ENCODE results near the gene FHL2. TPM values are rescaled to one million over a fixed set of nuclear protein-coding genes. Genes with fewer than 3 reads are reported as not detected.

Gene FHL2
- total and polyA plus RNA-seq, 2 of the 13 experiments (the other 11 are each of a cell fraction or from before 2014, with no cell fraction given): 1.9 to 74.8 TPM

DNA sequence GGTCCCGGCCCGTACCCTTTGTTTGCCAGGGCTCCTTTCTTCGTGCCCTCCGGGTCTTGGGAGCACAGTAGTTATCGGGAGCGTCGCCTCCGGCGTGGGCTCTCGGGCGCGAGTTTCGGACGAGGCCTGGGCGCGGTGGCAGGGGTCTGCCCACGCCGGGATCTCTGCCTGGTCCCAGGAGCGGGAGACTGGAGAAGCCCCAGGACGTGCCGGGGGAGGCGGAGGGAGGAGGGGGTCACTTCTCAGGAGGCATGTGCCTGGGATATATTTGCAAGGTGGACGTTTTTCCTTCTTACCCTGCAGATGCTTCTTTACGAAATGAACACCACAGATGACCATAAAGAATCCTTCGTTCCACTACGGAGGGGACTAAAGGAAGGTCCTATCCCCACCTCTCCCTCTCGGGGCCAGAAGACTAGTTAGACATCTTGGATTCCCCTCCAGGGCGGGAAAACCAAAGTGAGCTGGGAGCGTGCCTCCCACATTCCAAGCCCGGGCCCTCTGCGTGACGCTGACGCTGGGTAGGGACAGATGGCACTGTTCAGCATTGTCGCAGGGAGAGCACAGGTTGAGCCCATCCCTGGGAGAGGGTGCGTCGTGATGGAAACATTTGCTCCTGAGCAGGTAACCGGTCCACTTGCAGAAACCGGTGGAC, 483 bp upstream of the FHL2 start (continued):
- TF ChIP-seq, protein P1, sequence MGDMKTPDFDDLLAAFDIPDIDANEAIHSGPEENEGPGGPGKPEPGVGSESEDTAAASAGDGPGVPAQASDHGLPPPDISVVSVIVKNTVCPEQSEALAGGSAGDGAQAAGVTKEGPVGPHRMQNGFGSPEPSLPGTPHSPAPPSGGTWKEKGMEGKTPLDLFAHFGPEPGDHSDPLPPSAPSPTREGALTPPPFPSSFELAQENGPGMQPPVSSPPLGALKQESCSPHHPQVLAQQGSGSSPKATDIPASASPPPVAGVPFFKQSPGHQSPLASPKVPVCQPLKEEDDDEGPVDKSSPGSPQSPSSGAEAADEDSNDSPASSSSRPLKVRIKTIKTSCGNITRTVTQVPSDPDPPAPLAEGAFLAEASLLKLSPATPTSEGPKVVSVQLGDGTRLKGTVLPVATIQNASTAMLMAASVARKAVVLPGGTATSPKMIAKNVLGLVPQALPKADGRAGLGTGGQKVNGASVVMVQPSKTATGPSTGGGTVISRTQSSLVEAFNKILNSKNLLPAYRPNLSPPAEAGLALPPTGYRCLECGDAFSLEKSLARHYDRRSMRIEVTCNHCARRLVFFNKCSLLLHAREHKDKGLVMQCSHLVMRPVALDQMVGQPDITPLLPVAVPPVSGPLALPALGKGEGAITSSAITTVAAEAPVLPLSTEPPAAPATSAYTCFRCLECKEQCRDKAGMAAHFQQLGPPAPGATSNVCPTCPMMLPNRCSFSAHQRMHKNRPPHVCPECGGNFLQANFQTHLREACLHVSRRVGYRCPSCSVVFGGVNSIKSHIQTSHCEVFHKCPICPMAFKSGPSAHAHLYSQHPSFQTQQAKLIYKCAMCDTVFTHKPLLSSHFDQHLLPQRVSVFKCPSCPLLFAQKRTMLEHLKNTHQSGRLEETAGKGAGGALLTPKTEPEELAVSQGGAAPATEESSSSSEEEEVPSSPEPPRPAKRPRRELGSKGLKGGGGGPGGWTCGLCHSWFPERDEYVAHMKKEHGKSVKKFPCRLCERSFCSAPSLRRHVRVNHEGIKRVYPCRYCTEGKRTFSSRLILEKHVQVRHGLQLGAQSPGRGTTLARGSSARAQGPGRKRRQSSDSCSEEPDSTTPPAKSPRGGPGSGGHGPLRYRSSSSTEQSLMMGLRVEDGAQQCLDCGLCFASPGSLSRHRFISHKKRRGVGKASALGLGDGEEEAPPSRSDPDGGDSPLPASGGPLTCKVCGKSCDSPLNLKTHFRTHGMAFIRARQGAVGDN (CRISPR knock-in tag; IDR thresholded peaks at IDR 0.05): peak; percentile 32
- TF ChIP-seq MAFF (IDR thresholded peaks at IDR 0.05; ENCODE audit: low read depth, low read length) (peak; percentile 72), RNF2 (conservative IDR thresholded peaks at IDR 0.05; ENCODE audit: low read depth) (0 out of 2 replicates have a peak, but pooled peaks have one; percentile 2), REL (CRISPR knock-in tag; conservative IDR thresholded peaks at IDR 0.05) (peak; percentile 57; the same call in 1 of the 2 replicates), HOXA7 (CRISPR knock-in tag; IDR thresholded peaks at IDR 0.05) (0 out of 2 replicates have a peak, but pooled peaks have one; percentile 25), ZNF563 (CRISPR knock-in tag; IDR thresholded peaks at IDR 0.05) (peak; percentile 47; the same call in 1 of the 2 replicates), ZBTB38 (CRISPR knock-in tag; IDR thresholded peaks at IDR 0.05) (peak; percentile 38; the same call in 1 of the 2 replicates), JUN (CRISPR knock-in tag; IDR thresholded peaks at IDR 0.05) (0 out of 2 replicates have a peak, but pooled peaks have one; percentile 46)
- TF ChIP-seq, protein P2, sequence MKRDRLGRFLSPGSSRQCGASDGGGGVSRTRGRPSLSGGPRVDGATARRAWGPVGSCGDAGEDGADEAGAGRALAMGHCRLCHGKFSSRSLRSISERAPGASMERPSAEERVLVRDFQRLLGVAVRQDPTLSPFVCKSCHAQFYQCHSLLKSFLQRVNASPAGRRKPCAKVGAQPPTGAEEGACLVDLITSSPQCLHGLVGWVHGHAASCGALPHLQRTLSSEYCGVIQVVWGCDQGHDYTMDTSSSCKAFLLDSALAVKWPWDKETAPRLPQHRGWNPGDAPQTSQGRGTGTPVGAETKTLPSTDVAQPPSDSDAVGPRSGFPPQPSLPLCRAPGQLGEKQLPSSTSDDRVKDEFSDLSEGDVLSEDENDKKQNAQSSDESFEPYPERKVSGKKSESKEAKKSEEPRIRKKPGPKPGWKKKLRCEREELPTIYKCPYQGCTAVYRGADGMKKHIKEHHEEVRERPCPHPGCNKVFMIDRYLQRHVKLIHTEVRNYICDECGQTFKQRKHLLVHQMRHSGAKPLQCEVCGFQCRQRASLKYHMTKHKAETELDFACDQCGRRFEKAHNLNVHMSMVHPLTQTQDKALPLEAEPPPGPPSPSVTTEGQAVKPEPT (CRISPR knock-in tag; IDR thresholded peaks at IDR 0.05; ENCODE audit: low read depth): peak; percentile 83
- TF ChIP-seq, protein P3, sequence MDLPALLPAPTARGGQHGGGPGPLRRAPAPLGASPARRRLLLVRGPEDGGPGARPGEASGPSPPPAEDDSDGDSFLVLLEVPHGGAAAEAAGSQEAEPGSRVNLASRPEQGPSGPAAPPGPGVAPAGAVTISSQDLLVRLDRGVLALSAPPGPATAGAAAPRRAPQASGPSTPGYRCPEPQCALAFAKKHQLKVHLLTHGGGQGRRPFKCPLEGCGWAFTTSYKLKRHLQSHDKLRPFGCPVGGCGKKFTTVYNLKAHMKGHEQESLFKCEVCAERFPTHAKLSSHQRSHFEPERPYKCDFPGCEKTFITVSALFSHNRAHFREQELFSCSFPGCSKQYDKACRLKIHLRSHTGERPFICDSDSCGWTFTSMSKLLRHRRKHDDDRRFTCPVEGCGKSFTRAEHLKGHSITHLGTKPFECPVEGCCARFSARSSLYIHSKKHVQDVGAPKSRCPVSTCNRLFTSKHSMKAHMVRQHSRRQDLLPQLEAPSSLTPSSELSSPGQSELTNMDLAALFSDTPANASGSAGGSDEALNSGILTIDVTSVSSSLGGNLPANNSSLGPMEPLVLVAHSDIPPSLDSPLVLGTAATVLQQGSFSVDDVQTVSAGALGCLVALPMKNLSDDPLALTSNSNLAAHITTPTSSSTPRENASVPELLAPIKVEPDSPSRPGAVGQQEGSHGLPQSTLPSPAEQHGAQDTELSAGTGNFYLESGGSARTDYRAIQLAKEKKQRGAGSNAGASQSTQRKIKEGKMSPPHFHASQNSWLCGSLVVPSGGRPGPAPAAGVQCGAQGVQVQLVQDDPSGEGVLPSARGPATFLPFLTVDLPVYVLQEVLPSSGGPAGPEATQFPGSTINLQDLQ (CRISPR knock-in tag; IDR thresholded peaks at IDR 0.05): 0 out of 2 replicates have a peak, but pooled peaks have one; percentile 34
- TF ChIP-seq, protein P4, sequence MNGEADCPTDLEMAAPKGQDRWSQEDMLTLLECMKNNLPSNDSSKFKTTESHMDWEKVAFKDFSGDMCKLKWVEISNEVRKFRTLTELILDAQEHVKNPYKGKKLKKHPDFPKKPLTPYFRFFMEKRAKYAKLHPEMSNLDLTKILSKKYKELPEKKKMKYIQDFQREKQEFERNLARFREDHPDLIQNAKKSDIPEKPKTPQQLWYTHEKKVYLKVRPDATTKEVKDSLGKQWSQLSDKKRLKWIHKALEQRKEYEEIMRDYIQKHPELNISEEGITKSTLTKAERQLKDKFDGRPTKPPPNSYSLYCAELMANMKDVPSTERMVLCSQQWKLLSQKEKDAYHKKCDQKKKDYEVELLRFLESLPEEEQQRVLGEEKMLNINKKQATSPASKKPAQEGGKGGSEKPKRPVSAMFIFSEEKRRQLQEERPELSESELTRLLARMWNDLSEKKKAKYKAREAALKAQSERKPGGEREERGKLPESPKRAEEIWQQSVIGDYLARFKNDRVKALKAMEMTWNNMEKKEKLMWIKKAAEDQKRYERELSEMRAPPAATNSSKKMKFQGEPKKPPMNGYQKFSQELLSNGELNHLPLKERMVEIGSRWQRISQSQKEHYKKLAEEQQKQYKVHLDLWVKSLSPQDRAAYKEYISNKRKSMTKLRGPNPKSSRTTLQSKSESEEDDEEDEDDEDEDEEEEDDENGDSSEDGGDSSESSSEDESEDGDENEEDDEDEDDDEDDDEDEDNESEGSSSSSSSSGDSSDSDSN (CRISPR knock-in tag; IDR thresholded peaks at IDR 0.05): no peak
- TF ChIP-seq, protein P5, sequence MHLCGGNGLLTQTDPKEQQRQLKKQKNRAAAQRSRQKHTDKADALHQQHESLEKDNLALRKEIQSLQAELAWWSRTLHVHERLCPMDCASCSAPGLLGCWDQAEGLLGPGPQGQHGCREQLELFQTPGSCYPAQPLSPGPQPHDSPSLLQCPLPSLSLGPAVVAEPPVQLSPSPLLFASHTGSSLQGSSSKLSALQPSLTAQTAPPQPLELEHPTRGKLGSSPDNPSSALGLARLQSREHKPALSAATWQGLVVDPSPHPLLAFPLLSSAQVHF (CRISPR knock-in tag; IDR thresholded peaks at IDR 0.05): peak; percentile 37; the same call in 1 of the 2 replicates
- TF ChIP-seq, protein P6, sequence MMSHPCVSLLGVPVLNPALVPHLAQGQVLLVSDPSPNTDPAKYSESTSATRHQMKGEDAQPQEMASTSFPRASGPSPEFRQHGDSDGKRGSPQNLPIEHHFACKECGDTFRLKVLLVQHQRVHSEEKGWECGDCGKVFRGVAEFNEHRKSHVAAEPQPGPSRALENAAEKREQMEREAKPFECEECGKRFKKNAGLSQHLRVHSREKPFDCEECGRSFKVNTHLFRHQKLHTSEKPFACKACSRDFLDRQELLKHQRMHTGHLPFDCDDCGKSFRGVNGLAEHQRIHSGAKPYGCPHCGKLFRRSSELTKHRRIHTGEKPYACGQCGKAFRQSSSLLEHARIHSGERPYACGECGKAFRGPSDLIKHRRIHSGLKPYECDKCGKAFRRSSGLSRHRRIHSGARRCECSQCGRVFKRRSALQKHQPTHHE (CRISPR knock-in tag; IDR thresholded peaks at IDR 0.05; ENCODE audit: borderline replicate concordance): no peak
- TF ChIP-seq, protein P7, sequence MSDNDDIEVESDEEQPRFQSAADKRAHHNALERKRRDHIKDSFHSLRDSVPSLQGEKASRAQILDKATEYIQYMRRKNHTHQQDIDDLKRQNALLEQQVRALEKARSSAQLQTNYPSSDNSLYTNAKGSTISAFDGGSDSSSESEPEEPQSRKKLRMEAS (IDR thresholded peaks at IDR 0.05): 0 out of 2 replicates have a peak, but pooled peaks have one; percentile 5

All from HepG2 (cell line).